MM.1S (cell line): ENCODE data around the gene COMMD4.

Source experiments
- DNase-seq: peaks from one replicate; pipeline ENCODE4 v3.0.0-alpha.2; 2015
- H2AFZ ChIP-seq: fragments of 300-600 bp; sonication (generic); 2 replicates; pipeline ENCODE4 v1.6.0; 2016; ENCODE audit warnings: antibody characterized with exemption, low read length
- H3F3A ChIP-seq: fragments of 300-600 bp; sonication (generic); 2 replicates; pipeline ENCODE4 v1.6.1; 2016; ENCODE audit warnings: mild to moderate bottlenecking, antibody characterized with exemption, low read length, moderate library complexity, mixed read lengths; ENCODE audit not compliant: insufficient read depth
- H3K27ac ChIP-seq: fragments of 300-600 bp; sonication (generic); 2 replicates; pipeline ENCODE4 v1.5.1; 2016; ENCODE audit warnings: mild to moderate bottlenecking, low read length
- H3K27me3 ChIP-seq: fragments of 300-600 bp; sonication (generic); replicated peaks from 2 replicates; pipeline ENCODE4 v1.6.0; 2016; ENCODE audit warnings: low read length; ENCODE audit not compliant: insufficient read depth
- H3K36me3 ChIP-seq: fragments of 300-600 bp; sonication (generic); replicated peaks from 2 replicates; pipeline ENCODE4 v1.6.1; 2016; ENCODE audit warnings: mild to moderate bottlenecking, low read length, mixed read lengths; ENCODE audit not compliant: insufficient read depth
- H3K4me1 ChIP-seq: fragments of 300-600 bp; sonication (generic); 2 replicates; pipeline ENCODE4 v1.6.1; 2016; ENCODE audit warnings: low read length, mixed read lengths
- H3K4me2 ChIP-seq: fragments of 300-600 bp; sonication (generic); 2 replicates; pipeline ENCODE4 v1.6.0; 2016; ENCODE audit warnings: low read depth, low read length
- H3K4me3 ChIP-seq: fragments of 300-600 bp; sonication (generic); 2 replicates; pipeline ENCODE4 v1.5.1; 2016; ENCODE audit warnings: low read length, mixed read lengths
- H3K79me2 ChIP-seq: fragments of 300-600 bp; sonication (generic); 2 replicates; pipeline ENCODE4 v1.6.1; 2016; ENCODE audit warnings: mixed run types, low read length, mixed read lengths
- H3K9ac ChIP-seq: fragments of 300-600 bp; sonication (generic); 2 replicates; pipeline ENCODE4 v1.6.1; 2016; ENCODE audit warnings: low read length, mixed read lengths
- H3K9me2 ChIP-seq: fragments of 300-600 bp; sonication (generic); replicated peaks from 2 replicates; pipeline ENCODE4 v1.6.1; 2016; ENCODE audit warnings: mild to moderate bottlenecking, low read length, mixed read lengths; ENCODE audit not compliant: insufficient read depth
- H3K9me3 ChIP-seq: fragments of 300-600 bp; sonication (generic); replicated peaks from 2 replicates; pipeline ENCODE4 v1.6.1; 2016; ENCODE audit warnings: mild to moderate bottlenecking, low read length, mixed read lengths; ENCODE audit not compliant: insufficient read depth
- H4K20me1 ChIP-seq: fragments of 300-600 bp; sonication (generic); 2 replicates; pipeline ENCODE4 v1.6.1; 2016; ENCODE audit warnings: mild to moderate bottlenecking, low read length, moderate library complexity, mixed read lengths; ENCODE audit not compliant: insufficient read depth
- CTCF ChIP-seq: fragments of 300-600 bp; sonication (generic); IDR thresholded peaks from 2 replicates; pipeline ENCODE4 v1.5.1; 2016; ENCODE audit warnings: antibody characterized with exemption, low read length, mixed read lengths
- EZH2 ChIP-seq: fragments of 300-600 bp; sonication (generic); optimal IDR thresholded peaks from 2 replicates; pipeline ENCODE3; 2017; ENCODE audit warnings: low read depth, mild to moderate bottlenecking, antibody characterized with exemption, low read length, mixed read lengths
- EZH2phosphoT487 ChIP-seq: fragments of 300-600 bp; sonication (generic); IDR thresholded peaks from 2 replicates; pipeline ENCODE4 v1.6.1; 2018; ENCODE audit warnings: antibody characterized with exemption, low read length

The COMMD4 gene

DNA sequence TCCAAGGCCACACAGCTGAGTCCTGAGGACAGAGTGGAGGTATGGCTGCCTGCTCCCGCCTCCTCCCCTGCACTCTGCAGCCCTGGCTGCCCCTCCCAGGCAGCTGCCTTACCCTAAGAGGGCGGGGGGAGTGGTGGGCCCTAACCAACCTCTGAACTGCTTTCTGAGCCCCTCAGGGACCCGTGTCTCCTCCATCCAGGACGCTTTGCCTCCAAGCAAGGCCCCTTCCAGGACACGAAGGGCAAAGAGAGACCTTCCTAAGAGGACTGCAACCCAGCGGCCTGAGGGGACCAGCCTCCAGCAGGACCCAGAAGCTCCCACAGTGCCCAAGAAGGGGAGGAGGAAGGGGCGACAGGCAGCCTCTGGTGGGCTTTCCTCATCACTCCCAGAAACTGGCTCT is 18.6 kb downstream of the COMMD4 start:
- Histone ChIP-seq H3K4me1 (no peaks in the 10 kb centered on the region), H3F3A (no peaks in the 10 kb centered on the region), H3K4me2 (no peak overlapping the region), H4K20me1 (no peaks in the 10 kb centered on the region), H3K36me3 (no peaks in the 10 kb centered on the region), H3K9ac (no peak overlapping the region), H3K4me3 (no peak overlapping the region), H3K9me3 (no peaks in the 10 kb centered on the region), H2AFZ (no peak overlapping the region), H3K27me3 (no peaks in the 10 kb centered on the region), H3K9me2 (no peaks in the 10 kb centered on the region), H3K27ac (no peak overlapping the region), H3K79me2 (no peaks in the 10 kb centered on the region)
- TF ChIP-seq EZH2phosphoT487 = no peak
- no peak for TF ChIP-seq EZH2
- TF ChIP-seq CTCF = no peak
- DNase-seq = no peak

DNA sequence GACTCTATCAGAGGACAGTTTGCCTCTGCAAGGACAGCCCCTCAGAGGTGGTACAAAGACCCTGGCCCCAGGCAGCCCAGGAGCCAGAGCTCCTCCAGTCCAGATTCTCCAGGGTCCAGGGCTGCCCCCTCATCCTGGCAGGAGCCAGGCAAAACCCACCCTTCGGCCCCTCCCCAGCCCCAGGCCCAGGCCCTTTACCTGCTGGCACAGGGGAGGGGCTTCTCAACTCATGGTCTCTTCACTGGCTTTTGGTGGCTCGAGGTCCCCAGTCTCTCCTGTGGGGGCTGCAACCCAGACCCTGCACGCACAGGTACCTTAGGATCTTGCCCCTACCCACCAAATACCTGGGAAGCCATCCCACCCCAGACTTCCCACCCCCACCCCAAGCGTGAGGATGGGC is 19.5 kb downstream of the COMMD4 start:
- Histone ChIP-seq H3K79me2 (no peaks in the 10 kb centered on the region), H4K20me1 (no peaks in the 10 kb centered on the region), H3K27me3 (no peaks in the 10 kb centered on the region), H3K27ac (no peak overlapping the region), H3K36me3 (no peaks in the 10 kb centered on the region), H2AFZ (no peak overlapping the region), H3K4me2 (no peak overlapping the region), H3K4me3 (no peak overlapping the region), H3K4me1 (no peaks in the 10 kb centered on the region), H3F3A (no peaks in the 10 kb centered on the region), H3K9ac (no peak overlapping the region), H3K9me3 (no peaks in the 10 kb centered on the region), H3K9me2 (no peaks in the 10 kb centered on the region)
- no peak for DNase-seq
- TF ChIP-seq EZH2phosphoT487 (no peak), CTCF (no peak), EZH2 (no peak)

DNA sequence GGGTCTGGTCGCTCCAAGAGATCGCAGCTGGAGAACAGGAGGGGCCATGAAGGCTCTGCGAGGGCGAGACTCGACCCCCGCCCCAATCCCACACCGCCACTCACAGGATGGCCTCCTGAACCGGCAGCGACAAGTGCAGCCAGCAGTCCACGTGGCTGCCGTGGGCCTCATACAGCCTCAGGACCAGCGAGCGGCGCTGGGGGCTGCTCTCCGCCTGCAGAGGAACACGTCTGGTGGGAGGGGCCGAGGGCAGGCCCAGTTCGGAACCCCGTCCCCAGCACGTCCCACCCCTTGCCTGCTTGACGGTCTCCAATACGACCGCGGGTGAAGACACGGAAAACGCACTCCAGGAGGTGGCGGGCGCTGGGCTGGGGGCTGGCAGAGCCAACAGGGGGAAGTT is 20.1 kb downstream of the COMMD4 start:
- H3K79me2 ChIP-seq = no peaks in the 10 kb centered on the region
- no peak overlapping the region for H3K9ac ChIP-seq
- no peaks in the 10 kb centered on the region for H3K27me3 ChIP-seq
- no peaks in the 10 kb centered on the region for H3K9me3 ChIP-seq
- no peak for DNase-seq
- H3K27ac ChIP-seq = no peak overlapping the region
- no peak overlapping the region for H2AFZ ChIP-seq
- TF ChIP-seq CTCF = no peak
- H3K4me2 ChIP-seq = no peak overlapping the region
- H4K20me1 ChIP-seq = no peaks in the 10 kb centered on the region
- no peaks in the 10 kb centered on the region for H3K36me3 ChIP-seq
- no peaks in the 10 kb centered on the region for H3K9me2 ChIP-seq
- H3K4me3 ChIP-seq = no peak overlapping the region
- no peaks in the 10 kb centered on the region for H3K4me1 ChIP-seq
- no peaks in the 10 kb centered on the region for H3F3A ChIP-seq

DNA sequence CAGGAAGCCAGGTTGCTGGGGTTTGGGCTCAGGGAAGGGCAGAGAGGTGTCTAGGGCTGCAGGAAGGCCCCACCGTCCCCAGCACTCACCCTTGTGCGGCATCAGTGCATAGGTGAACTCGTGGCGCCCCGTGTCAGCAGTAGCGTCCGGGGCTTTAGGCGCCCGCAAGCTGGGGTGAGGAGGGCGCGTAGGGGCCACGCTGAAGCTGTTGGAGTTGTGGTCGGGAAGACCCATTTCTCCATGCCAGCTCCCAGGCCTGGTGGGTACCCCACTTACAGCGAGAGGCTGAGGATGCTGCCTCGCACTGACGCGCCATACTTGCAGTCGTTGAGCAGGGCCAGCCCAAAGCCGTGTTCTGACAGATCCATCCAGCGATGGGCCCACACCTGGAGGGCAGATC is 20.7 kb downstream of the COMMD4 start:
- no peaks in the 10 kb centered on the region for H3K4me1 ChIP-seq
- H3K36me3 ChIP-seq = no peaks in the 10 kb centered on the region
- no peaks in the 10 kb centered on the region for H3K27me3 ChIP-seq
- H3K9me2 ChIP-seq = no peaks in the 10 kb centered on the region
- no peak overlapping the region for H2AFZ ChIP-seq
- no peaks in the 10 kb centered on the region for H3F3A ChIP-seq
- no peak overlapping the region for H3K4me3 ChIP-seq
- no peak for DNase-seq
- H4K20me1 ChIP-seq = no peaks in the 10 kb centered on the region
- H3K4me2 ChIP-seq = no peak overlapping the region
- H3K9ac ChIP-seq = no peak overlapping the region
- TF ChIP-seq EZH2 (no peak), EZH2phosphoT487 (no peak), CTCF (no peak)
- H3K9me3 ChIP-seq = no peaks in the 10 kb centered on the region
- no peaks in the 10 kb centered on the region for H3K79me2 ChIP-seq
- H3K27ac ChIP-seq = no peak overlapping the region
